ENCODE measurements around the gene STAG1.
A peak's percentile ranks its signal among the peaks of the same experiment; 100 is the strongest.
"Not testable (repeated sequence)": the region's sequence is repeated elsewhere in the genome, so short reads cannot be mapped to it uniquely, and the experiment has no call there.

STAG1 gene

DNA sequence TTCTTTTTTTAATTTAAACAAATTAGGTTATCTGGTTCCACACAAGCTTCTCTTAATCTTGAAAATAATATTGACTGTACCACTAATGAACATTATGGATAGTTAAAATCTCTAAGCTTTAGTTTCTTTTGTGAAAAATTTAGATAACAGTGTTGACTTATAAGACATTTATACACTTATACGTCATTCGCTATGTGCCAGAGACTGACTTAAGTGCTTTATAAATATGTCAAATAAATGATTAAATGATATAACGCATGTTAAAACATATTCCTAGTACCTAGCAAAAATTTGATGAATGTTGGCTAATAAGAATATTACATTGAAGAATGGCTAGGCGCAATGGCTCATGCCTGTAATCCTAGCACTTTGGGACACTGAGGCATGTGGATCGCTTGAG is 405.7 kb downstream of the STAG1 start:
- H3K4me1 Mint-ChIP-seq = no peaks in the 10 kb centered on the region
- H3K27me3 Mint-ChIP-seq (ENCODE audit: low read depth) = no peaks in the 10 kb centered on the region
- no peak overlapping the region for H3K4me3 Mint-ChIP-seq
- H3K9me3 Mint-ChIP-seq = no peaks in the 10 kb centered on the region
- no peak overlapping the region for H3K27ac Mint-ChIP-seq
- TF ChIP-seq, protein P1, sequence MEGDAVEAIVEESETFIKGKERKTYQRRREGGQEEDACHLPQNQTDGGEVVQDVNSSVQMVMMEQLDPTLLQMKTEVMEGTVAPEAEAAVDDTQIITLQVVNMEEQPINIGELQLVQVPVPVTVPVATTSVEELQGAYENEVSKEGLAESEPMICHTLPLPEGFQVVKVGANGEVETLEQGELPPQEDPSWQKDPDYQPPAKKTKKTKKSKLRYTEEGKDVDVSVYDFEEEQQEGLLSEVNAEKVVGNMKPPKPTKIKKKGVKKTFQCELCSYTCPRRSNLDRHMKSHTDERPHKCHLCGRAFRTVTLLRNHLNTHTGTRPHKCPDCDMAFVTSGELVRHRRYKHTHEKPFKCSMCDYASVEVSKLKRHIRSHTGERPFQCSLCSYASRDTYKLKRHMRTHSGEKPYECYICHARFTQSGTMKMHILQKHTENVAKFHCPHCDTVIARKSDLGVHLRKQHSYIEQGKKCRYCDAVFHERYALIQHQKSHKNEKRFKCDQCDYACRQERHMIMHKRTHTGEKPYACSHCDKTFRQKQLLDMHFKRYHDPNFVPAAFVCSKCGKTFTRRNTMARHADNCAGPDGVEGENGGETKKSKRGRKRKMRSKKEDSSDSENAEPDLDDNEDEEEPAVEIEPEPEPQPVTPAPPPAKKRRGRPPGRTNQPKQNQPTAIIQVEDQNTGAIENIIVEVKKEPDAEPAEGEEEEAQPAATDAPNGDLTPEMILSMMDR (IDR thresholded peaks at IDR 0.05; ENCODE audit: unreplicated experiment in 3 of 3) = no peak
- H3K36me3 Mint-ChIP-seq (ENCODE audit: low read depth) = peaks cover 48% of the 10 kb centered on the region

DNA sequence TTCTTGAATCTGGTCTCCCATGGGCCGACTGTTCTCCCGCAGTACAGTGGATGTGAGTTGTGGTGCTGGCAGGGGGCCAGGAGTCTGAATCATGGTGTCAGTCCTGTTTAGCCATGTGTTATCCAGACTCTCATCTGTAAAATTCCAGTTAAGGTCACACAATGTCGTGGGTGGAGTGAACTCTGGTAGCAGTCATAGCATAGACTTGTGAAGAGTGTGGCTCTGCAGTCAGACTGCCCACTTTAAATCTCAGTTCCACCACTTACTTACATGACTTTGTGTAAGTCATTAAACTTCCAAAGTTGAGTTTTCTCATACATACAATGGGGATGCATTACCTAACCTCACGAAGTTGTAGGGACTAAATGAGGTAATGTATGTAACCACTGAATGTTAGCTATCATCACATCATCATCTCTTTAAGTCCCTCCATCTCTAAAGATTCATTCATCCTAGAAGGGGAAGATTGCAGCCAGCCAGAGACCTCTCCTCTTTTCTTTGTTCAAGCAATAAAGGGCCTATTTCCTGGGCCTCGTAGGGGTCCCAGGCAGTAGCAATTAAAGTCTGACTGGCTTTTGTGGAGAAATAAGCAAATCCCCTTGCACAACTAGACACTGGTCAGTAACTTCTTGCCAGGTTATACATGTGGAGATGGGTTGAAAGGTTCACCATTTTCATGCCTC is 408.2 kb downstream of the STAG1 start:
- no peaks in the 10 kb centered on the region for H3K9me3 Mint-ChIP-seq
- no peaks in the 10 kb centered on the region for H3K4me1 Mint-ChIP-seq
- H3K27ac Mint-ChIP-seq = no peak overlapping the region

DNA sequence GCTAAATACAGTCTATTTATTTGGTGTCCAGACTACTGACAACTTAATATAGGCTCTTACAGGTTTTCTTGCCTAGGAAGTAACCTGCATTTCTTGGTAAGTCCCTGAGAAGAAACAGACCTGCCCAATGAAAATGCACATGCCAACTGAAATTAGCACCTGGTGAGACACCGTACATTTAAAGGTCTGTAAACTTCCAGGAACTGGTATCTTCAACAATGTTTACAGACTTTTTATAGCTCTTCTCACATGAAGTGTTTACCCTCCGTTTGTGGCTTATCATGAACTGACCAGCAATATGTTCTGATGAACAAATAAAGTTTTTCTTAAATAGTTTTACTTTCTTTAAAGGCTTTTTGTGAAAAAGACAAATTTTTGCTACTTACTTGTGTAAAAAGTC is 408.7 kb downstream of the STAG1 start:
- TF ChIP-seq, protein P1 (IDR thresholded peaks at IDR 0.05; ENCODE audit: unreplicated experiment in 3 of 3) = no peak
- Mint-ChIP-seq H3K9me3 (no peaks in the 10 kb centered on the region), H3K4me1 (no peaks in the 10 kb centered on the region), H3K36me3 (ENCODE audit: low read depth) (peaks cover 65% of the 10 kb centered on the region), H3K27me3 (ENCODE audit: low read depth) (no peaks in the 10 kb centered on the region), H3K4me3 (no peak overlapping the region), H3K27ac (no peak overlapping the region)

More for the DNA sequence above, 408.2 kb downstream of the STAG1 start:
- no peak overlapping the region for H3K4me3 Mint-ChIP-seq
- H3K27me3 Mint-ChIP-seq (ENCODE audit: low read depth) = no peaks in the 10 kb centered on the region
- TF ChIP-seq, protein P1 (IDR thresholded peaks at IDR 0.05; ENCODE audit: unreplicated experiment in 3 of 3) = no peak
- H3K36me3 Mint-ChIP-seq (ENCODE audit: low read depth) = peaks cover 65% of the 10 kb centered on the region

DNA sequence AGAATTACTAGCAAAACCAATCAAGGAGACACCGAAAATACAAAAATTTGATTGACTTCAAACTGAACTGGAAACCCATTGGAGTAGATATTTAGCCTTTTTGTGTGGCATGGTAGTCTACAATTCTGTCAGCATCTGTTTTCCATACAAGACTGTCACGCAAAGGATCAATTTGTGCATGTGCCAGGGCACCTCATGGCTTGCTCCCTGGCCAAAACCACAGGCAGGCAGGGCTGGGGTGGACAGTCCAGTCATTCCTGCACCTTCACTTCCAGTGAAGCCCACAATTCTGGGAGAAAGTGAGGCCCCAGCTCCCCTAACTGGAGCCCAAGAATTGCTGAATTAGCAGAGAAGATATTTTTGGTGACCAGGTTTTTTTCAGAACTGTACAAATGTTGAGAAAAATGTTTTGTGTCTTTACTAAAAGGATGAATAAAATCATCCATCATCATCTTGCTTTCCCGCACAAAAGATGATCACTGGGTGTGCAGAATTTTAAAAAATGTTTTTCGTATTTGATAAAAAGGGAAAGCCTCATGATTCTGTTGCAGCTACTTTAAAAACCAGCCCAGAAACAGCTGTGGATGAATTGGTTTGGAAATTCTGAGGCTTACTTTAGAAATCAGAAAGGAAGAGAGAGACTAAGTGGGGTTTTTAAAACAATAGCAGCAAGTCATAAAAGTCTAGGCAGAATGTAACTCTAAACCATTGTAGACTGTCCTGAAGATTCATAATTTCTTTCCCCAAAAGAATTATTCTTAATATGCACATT is 415.7 kb downstream of the STAG1 start:
- no peak overlapping the region for H3K4me3 Mint-ChIP-seq
- peak overlapping the region in 1 of 3 experiments; percentile 11 for H3K27ac Mint-ChIP-seq
- peaks cover 89% of the 10 kb centered on the region for H3K36me3 Mint-ChIP-seq (ENCODE audit: low read depth)
- no peaks in the 10 kb centered on the region for H3K4me1 Mint-ChIP-seq
- H3K9me3 Mint-ChIP-seq = no peaks in the 10 kb centered on the region
- TF ChIP-seq, protein P1 (IDR thresholded peaks at IDR 0.05; ENCODE audit: unreplicated experiment in 3 of 3) = no peak
- H3K27me3 Mint-ChIP-seq (ENCODE audit: low read depth) = no peaks in the 10 kb centered on the region

DNA sequence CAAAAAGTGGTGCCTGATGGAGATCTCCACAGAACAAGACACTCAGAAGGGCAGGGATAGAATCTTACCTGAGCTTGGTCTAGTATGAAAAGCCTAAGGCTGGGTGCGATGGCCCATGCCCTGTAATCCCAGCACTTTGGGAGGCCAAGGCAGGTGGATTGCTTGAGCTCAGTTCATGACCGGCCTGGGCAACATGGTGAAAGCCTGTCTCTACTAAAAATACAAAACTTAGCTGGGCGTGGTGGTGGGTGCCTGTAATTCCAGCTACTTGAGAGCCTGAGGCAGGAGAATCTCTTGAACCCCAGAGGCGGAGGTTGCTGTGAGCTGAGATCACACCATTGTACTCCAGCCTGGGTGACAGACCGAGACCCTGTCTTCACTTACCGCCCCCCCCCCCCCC is 417.5 kb downstream of the STAG1 start:
- H3K4me1 Mint-ChIP-seq; H3K9me3 Mint-ChIP-seq; H3K27ac Mint-ChIP-seq; H3K27me3 Mint-ChIP-seq (ENCODE audit: low read depth); H3K4me3 Mint-ChIP-seq: not testable (repeated sequence)
- peaks cover 76% of the 10 kb centered on the region for H3K36me3 Mint-ChIP-seq (ENCODE audit: low read depth)

DNA sequence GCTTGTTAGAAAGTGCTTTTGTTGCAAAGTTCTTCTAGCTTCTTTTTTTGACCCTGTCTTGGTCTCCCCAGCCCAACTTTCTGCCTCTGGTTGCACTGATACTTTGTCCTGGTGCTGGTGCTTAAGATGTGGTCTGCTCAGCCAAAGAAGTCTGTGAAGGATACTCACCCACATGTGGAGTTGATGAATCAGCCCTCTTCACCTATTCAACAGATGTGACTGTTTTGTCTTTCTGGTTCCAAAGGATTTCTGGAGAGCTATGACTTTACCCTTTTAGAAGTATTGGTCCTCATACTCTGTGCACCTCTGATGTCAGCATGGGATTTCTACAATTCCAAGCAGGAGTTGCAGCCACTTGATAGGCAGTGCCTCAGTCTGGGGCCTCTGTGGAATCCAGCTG is 418.0 kb downstream of the STAG1 start:
- TF ChIP-seq, protein P1 (IDR thresholded peaks at IDR 0.05; ENCODE audit: unreplicated experiment in 3 of 3) = no peak
- no peak overlapping the region for H3K27ac Mint-ChIP-seq
- peaks cover 76% of the 10 kb centered on the region for H3K36me3 Mint-ChIP-seq (ENCODE audit: low read depth)
- no peak overlapping the region for H3K4me3 Mint-ChIP-seq
- no peaks in the 10 kb centered on the region for H3K4me1 Mint-ChIP-seq
- no peaks in the 10 kb centered on the region for H3K9me3 Mint-ChIP-seq
- no peaks in the 10 kb centered on the region for H3K27me3 Mint-ChIP-seq (ENCODE audit: low read depth)
